Prostate gland (tissue), 2 donors: ENCODE measurements around the gene AK3.

ENCODE experiments used
- CTCF ChIP-seq, 4 experiments: fragments of 200-600 bp in 2 of 4; fragments of 450-650 bp in 2 of 4; sonication (generic) in 2 of 4; IDR thresholded peaks; 1 replicate in 3 of 4; 2 replicates in 1 of 4; pipeline ENCODE4 v1.5.1; 2016 to 2019; ENCODE audit warnings: antibody characterized with exemption in 4 of 4, mild to moderate bottlenecking in 2 of 4, moderate library complexity in 2 of 4
- POLR2A ChIP-seq: fragments of 450-650 bp; IDR thresholded peaks from one replicate; pipeline ENCODE4 v1.6.1; 2016; ENCODE audit warnings: antibody characterized with exemption, mild to moderate bottlenecking
- POLR2AphosphoS5 ChIP-seq: sonication (generic); formaldehyde crosslinking; IDR thresholded peaks from one replicate; pipeline ENCODE4 v1.6.1; 2017; ENCODE audit warnings: antibody characterized with exemption

GRCh38 chr9:4674783-4675182, 66.2 kb downstream of the AK3 start:
- TF ChIP-seq CTCF (IDR thresholded peaks at IDR 0.05) (peak in 1 of 4 experiments; percentile 6), POLR2A (no peak), POLR2AphosphoS5 (peak; percentile 89)
